ENCODE measurements around the gene SORCS2.

SORCS2 gene

GRCh38 chr4:7533267-7533666, 340.9 kb downstream of the SORCS2 start:
- no peak overlapping the region for H3K4me3 ChIP-seq (ENCODE audit: low read depth, low read length)
- H3K36me3 ChIP-seq (ENCODE audit: control insufficient read depth in 2 of 2, insufficient read depth in 1 of 2, low read length in 2 of 2) = no peaks in the 10 kb centered on the region
- H3K4me1 ChIP-seq (ENCODE audit: control insufficient read depth, insufficient read depth, low read length) = no peaks in the 10 kb centered on the region
- TF ChIP-seq ZBTB17 (tag by site-specific recombination; IDR thresholded peaks at IDR 0.05) = no peak
- TF ChIP-seq ZSCAN23 (tag by site-specific recombination; IDR thresholded peaks at IDR 0.05) = no peak
- no peak for TF ChIP-seq FEZF1 (tag by site-specific recombination; IDR thresholded peaks at IDR 0.05)
- TF ChIP-seq ZNF146 (tag by site-specific recombination; IDR thresholded peaks at IDR 0.05) = no peak
- no peak for TF ChIP-seq ZNF521 (tag by site-specific recombination; IDR thresholded peaks at IDR 0.05)
- no peak for TF ChIP-seq ZNF843 (tag by site-specific recombination; IDR thresholded peaks at IDR 0.05)
- TF ChIP-seq ZNF555 (tag by site-specific recombination; conservative IDR thresholded peaks at IDR 0.05) = no peak
- no peak for TF ChIP-seq KLF17 (tag by site-specific recombination; IDR thresholded peaks at IDR 0.05)
- no peak for TF ChIP-seq BCL6B (tag by site-specific recombination; IDR thresholded peaks at IDR 0.05)
- no peak for TF ChIP-seq ZNF341 (tag by site-specific recombination; IDR thresholded peaks at IDR 0.05; ENCODE audit: low read depth)
- TF ChIP-seq ZNF175 (tag by site-specific recombination; IDR thresholded peaks at IDR 0.05) = no peak
- TF ChIP-seq GLIS2 (tag by site-specific recombination; IDR thresholded peaks at IDR 0.05) = no peak
- no peak for TF ChIP-seq SALL2 (tag by site-specific recombination; IDR thresholded peaks at IDR 0.05; ENCODE audit: borderline replicate concordance)
- TF ChIP-seq ZNF248 (tag by site-specific recombination; IDR thresholded peaks at IDR 0.05) = no peak
- TF ChIP-seq ZNF311 (tag by site-specific recombination; IDR thresholded peaks at IDR 0.05; ENCODE audit: borderline replicate concordance) = no peak
- TF ChIP-seq ZNF518A (tag by site-specific recombination; conservative IDR thresholded peaks at IDR 0.05; ENCODE audit: low read depth) = no peak
- H3K27ac ChIP-seq (ENCODE audit: extremely low read depth, low read depth, low read length) = no peak overlapping the region
- CTCF ChIA-PET = interaction anchor here (0.7 kb wide), 2 partner anchors 54 to 311 kb away, joined by 3 read pairs; no protein-coding TSS in a partner anchor
- POLR2A ChIA-PET = no interaction called here
- H3K9me3 ChIP-seq (ENCODE audit: control insufficient read depth, insufficient read depth, low read depth, low read length) = no peaks in the 10 kb centered on the region

GRCh38 chr4:7535094-7535493, 342.8 kb downstream of the SORCS2 start:
- POLR2A ChIA-PET = no interaction called here
- Histone ChIP-seq H3K36me3 (ENCODE audit: control insufficient read depth in 2 of 2, insufficient read depth in 1 of 2, low read length in 2 of 2) (no peaks in the 10 kb centered on the region), H3K9me3 (ENCODE audit: control insufficient read depth, insufficient read depth, low read depth, low read length) (no peaks in the 10 kb centered on the region), H3K4me3 (ENCODE audit: low read depth, low read length) (no peak overlapping the region), H3K4me1 (ENCODE audit: control insufficient read depth, insufficient read depth, low read length) (no peaks in the 10 kb centered on the region), H3K27ac (ENCODE audit: extremely low read depth, low read depth, low read length) (no peak overlapping the region)
- TF ChIP-seq ZNF792 (tag by site-specific recombination; IDR thresholded peaks at IDR 0.05) (no peak), SETDB1 (IDR thresholded peaks at IDR 0.05; ENCODE audit: insufficient read length, low read length) (no peak), OVOL3 (tag by site-specific recombination; IDR thresholded peaks at IDR 0.05) (no peak), ZNF555 (tag by site-specific recombination; conservative IDR thresholded peaks at IDR 0.05) (no peak)
- CTCF ChIA-PET = no interaction called here

Measured in HEK293 (cell line).